A204.1 (cell line): ENCODE data around the gene TBCK.

Source experiments
- FAIRE-seq: peaks from 2 replicates; lab custom pipeline; 2012; peaks lifted over from hg19 to GRCh38; lab: Jason Lieb, UNC

Gene TBCK

DNA sequence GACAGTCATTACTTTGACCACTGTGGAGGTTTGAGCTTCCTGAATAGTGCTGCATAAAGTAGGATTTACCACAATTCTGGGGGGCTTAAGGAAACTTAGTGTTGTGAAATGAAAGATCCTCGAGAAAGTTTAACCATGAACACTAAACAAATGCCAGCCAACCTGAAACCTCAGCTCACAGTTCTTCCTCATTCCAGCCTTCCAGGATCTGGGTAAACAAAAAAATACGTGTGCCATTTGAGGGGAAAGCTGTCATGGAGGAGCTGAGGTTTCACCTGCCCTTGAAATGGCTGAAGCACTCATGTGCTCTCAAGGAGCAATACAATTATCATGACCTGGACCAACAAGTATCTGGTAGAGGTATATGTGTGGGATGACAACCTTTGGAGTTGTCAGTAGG lies 278.0 kb downstream of the TBCK start:
- no peak for FAIRE-seq

DNA sequence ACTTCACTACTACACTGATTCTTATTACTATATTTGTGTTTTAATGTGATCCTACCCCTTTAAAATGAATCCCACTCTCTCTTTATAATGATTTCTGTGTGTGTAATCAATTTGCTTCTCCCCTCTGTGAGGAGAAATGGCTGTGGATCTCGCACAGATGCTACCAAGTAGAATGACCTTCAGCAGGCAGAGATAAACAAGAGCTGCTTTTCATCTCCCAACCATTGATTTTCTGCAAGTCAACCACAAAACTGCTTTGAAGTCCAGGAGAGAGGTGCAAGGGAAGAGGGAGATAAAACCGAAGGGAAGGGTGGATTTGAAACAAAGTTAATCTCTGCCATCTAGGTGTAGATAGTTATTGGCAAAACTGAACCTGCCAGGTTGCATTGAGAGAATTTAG lies 279.2 kb downstream of the TBCK start:
- FAIRE-seq: no peak

- no peak for FAIRE-seq
These were observed 279.7 kb downstream of the TBCK start for GRCh38 chr4:106036334-106036733.

DNA sequence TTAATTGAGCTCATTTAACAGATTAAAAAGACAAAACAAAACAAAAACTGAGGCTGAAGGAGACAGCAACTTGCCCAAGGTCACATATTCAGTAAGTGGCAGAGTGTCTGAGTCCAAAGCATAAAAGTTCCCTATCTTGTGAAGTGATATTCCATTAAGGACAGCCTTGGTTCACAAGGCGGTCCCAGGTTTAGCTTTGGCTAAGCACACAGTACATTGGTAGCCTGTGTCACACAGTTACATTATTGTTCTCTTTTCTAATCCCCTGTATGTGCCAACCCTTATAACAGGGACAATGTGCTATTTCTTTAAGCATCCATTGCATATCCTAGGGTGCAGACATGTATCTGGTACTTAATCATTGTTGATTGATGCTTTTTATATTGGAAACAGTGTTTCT lies 280.8 kb downstream of the TBCK start:
- no peak for FAIRE-seq

- FAIRE-seq: no peak
These were observed 281.3 kb downstream of the TBCK start for GRCh38 chr4:106034751-106035150.

DNA sequence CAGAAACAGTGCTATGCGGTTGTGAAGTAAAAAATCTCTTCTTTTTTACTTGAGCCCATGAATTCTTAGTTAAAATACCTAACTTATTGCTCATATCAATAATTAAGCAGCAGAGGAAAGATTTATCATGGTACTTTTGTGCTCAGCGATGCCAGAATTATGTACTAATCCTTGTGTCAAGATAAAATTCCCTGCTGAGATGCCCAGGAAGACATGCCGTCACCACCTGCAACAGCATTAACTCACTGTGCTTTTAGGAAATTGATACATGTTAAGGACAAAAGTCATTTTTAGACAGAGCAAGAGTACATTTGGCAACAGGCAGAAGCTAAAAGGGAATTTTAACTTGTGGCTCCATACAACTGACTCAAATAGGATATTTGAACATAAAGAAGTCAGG lies 281.8 kb downstream of the TBCK start:
- FAIRE-seq: no peak

DNA sequence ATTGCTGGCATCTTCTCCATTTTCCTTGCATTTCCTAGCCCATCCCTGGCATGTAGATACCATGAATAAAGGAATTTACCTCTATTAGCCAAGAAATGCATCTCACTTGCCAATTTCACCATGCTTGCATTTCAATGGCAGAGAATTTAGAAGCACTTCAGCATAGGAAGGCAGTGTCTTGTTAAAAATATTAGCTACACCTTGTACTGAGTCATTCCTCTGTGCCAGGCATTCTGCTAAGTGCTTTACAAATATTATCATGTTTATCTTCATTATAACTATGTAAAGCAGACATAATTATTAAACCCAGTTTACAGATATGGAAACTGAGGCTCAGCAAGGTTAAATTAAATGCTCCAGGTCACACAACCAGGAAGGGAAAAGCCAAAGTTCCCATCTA lies 282.5 kb downstream of the TBCK start:
- no peak for FAIRE-seq

- FAIRE-seq: no peak
These were observed 283.1 kb downstream of the TBCK start for GRCh38 chr4:106032851-106033286.

DNA sequence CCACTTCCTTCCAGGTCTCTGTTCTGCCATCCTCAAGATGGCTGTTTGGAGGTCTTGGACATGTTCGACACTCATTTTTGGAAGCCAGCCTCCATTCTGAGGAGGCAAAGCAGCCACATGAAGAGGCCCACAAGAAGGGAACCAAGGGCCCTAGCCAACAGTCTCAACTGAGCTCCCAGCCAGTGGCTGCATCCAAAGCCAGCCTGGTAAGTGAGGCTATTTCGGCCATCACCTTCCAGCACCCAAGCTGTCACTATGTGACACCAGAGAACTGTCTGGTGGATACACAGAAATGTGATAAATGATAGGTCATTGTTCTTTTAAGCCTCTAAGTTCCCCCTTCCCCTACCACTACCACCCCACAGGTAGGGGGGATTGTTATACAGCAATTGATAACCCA lies 293.6 kb downstream of the TBCK start:
- no peak for FAIRE-seq

- FAIRE-seq: no peak
These were observed 294.1 kb downstream of the TBCK start for GRCh38 chr4:106021737-106022410.

GRCh38 chr4:106019771-106020170 lies 296.2 kb downstream of the TBCK start:
- FAIRE-seq: no peak

- FAIRE-seq: no peak
These were observed 298.0 kb downstream of the TBCK start for GRCh38 chr4:106017975-106018374.

- no peak for FAIRE-seq
These were observed 304.6 kb downstream of the TBCK start for GRCh38 chr4:106011387-106011786.

DNA sequence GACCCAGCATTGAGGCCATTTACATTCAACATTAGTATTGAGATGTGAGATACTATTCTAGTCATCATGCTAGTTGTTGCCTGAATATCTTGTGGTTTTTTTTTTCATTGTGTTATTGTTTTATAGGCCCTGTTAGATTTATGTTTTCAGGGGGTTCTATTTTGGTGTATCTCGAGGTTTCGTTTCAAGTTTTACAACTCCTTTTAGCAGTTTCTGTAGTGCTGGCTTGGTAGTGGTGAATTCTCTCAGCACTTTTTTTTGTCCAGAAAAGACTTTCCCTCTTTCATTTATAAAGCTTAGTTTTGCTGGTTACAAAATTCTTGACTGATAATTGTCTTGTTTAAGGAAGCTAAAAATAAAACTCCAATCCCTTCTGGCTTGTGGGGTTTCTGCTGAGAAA lies 305.2 kb downstream of the TBCK start:
- FAIRE-seq: no peak

GRCh38 chr4:106002994-106003393 lies 313.0 kb downstream of the TBCK start:
- FAIRE-seq: no peak

DNA sequence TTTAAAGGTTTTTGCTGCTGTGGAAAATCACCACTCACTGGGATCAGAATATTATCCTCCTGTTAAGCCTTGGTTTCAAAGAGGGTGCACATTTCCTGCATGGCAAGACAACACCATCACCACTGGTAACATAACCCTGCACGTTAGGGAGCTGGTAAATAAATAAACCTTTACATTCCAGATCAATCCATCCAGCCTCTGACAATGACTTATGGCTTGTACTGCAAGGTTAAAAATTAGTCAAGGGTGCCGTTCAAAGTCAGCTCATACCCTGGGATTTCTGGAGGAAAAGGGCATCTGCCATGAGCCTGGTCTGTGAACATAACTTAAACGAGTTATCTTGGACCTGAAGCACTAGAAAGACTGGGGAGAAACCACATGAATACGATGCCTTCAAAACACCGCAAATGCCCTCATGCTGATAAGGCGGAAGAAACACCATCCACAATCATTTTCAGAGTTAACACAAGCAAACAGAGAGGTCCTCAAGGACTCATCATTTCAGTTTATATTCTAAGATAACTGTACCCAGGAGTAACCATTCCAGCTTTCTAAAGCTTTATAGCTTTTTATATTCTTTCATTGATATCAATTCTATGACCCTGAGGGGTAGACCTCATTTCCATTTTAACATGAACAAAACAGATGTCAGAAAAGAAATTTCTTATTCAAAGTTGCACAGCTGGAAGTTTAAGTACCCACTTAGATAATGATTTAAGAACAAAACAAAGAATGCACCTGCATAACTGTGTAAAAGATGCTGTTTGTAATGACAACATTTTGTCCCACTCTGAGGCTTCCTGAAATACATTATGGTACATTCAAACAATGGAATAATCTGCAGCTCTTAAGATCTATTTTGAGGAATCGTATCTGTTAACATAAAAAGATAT lies 317.6 kb downstream of the TBCK start:
- no peak for FAIRE-seq

DNA sequence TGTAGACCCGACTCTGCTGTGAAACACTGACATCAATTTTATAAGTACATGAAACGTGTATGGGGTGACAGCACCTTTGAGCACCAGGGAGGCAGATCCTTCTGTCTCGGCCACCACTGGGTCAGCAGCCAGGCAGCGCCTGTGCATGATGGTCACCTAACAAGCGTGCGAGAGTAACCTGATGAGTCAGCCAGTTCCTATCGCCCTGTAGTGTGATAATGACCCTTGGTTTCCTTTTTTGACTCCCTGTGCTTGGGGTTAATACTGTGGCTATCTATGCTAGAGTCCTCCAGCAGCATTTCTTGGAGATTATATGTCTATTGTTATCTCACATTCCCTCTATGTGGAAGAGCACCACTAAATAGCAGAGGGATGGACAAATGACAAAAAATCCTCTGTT lies 319.2 kb downstream of the TBCK start:
- no peak for FAIRE-seq

DNA sequence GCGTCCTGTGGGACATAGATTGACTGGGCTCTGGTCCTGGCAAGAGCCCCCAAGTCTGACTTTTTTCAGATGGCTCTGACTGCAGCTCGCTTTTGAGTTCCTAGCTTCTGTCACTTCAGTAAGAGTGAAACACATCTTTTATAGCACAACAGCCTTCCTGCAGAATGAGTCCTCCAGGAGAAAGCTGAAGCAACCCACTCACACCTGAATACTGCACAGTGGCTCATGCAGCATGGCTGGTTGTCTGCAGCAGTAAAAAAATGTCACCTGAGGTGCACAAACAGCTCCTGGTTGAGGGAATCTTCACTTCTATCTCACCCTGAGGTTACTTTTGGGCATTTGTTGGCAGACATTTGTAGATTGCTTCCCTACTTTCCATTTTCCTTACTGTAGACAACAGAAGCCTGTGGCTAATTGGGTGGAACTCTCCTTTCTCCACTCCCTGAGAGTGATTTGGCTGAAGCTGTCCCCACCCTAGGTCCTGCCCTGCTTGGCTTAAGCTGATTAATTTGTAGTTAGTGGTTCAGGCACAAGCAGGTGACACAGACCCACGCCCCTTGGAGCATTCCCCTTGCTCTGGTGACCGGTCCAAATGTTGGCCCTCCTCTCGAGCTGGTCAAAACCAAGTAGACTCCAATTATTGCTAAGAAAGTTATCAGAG lies 321.0 kb downstream of the TBCK start:
- FAIRE-seq: no peak

- no peak for FAIRE-seq
These were observed 321.9 kb downstream of the TBCK start for GRCh38 chr4:105994061-105994460.

- FAIRE-seq: no peak
These were observed 323.2 kb downstream of the TBCK start for GRCh38 chr4:105992641-105993305.

DNA sequence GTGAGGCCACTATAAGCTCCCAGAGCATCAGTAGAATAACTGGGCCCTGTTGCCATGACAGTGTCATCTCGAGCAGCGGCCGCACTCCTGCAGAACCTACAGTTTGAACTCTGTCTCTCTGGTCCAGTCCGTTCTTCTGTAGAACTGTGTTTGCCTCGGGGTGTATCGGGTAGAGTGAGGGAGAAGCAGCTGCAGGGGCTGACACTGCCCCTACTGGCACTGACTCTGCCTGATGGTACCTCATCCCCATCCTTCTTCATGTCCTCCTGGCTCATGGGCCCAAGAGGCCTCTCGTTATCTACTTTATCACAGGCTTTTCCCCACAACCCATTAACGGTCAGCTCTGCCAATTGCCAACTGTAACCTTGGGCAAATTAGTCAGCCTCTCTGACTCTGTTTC lies 324.3 kb downstream of the TBCK start:
- no peak for FAIRE-seq
